Esophagus squamous epithelium (tissue), 5 donors: Measurements from ENCODE around the gene C1orf198. TPM values are rescaled to one million over a fixed set of nuclear protein-coding genes. Genes with fewer than 3 reads are reported as not detected.
A peak's percentile ranks its signal among the peaks of the same experiment; 100 is the strongest.

Source experiments
- DNase-seq: peaks from one replicate; lab custom pipeline; 2025; lab: John Stamatoyannopoulos, UW
- H3K27ac ChIP-seq, 4 donors: fragments of 200-600 bp; sonication (generic); one replicate each; pipeline ENCODE4 v1.5.1; 2016 to 2019; ENCODE audit warnings: mild to moderate bottlenecking in 1 of 4
- H3K27me3 ChIP-seq, 4 donors: fragments of 200-600 bp; sonication (generic); 1 replicate in 3 of 4; 2 replicates in 1 of 4; pipeline versions ENCODE4 v1.5.1 to v1.6.0; 2017 to 2021; ENCODE audit warnings: antibody characterized with exemption in 1 of 4
- H3K36me3 ChIP-seq, 3 donors: fragments of 200-600 bp; sonication (generic); one replicate each; pipeline ENCODE4 v1.5.1; 2016 to 2019
- H3K4me1 ChIP-seq, 3 donors: fragments of 200-600 bp; sonication (generic); one replicate each; pipeline ENCODE4 v1.5.1; 2017 to 2019
- H3K4me3 ChIP-seq, 4 donors: fragments of 200-600 bp; sonication (generic); 1 replicate in 3 of 4; 2 replicates in 1 of 4; pipeline ENCODE4 v1.5.1; 2016 to 2019; ENCODE audit warnings: mild to moderate bottlenecking in 2 of 4, moderate library complexity in 1 of 4
- H3K9me3 ChIP-seq, 3 donors: fragments of 200-600 bp; sonication (generic); one replicate each; pipeline ENCODE4 v1.5.1; 2016 to 2019
- CTCF ChIP-seq, 6 experiments: fragments of 450-650 bp in 4 of 6; fragments of 200-600 bp in 2 of 6; sonication (generic) in 2 of 6; IDR thresholded peaks; one replicate each; pipeline ENCODE4 v1.5.1; 2016 to 2019; ENCODE audit warnings: antibody characterized with exemption in 6 of 6, mild to moderate bottlenecking in 4 of 6, moderate library complexity in 4 of 6
- POLR2A ChIP-seq, 4 donors: fragments of 450-650 bp; IDR thresholded peaks; one replicate each; pipeline ENCODE4 v1.6.1; 2017; ENCODE audit warnings: antibody characterized with exemption in 4 of 4, mild to moderate bottlenecking in 4 of 4, moderate library complexity in 3 of 4
- WGBS, 2 donors: methylation state at CpG; one replicate each; pipeline ENCODE4 v1.1.5; 2018; 5-methylcytosine and 5-hydroxymethylcytosine counted together
- intact Hi-C: fragments of 100-400 bp; cut with DNase I; formaldehyde crosslinking; loops from one replicate; pipeline ENCODE4 v1.15.0; 2022
- total RNA-seq, 4 donors: library from RNA; depleted of rRNA; stranded (reverse); fragments of >200 nt; gene quantifications; one replicate each; pipeline ENCODE4 v1.1.0, GENCODE V29; 2016
- donor health status: DM: yes; HTN: yes; CAD: no.

The C1orf198 gene
- total RNA-seq, 4 donors from 2014 or later: 18.5 to 28.8 (median 21.6) TPM

GRCh38 chr1:230826166-230826875 is 42.0 kb downstream of the C1orf198 start:
- Histone ChIP-seq H3K4me1 (peaks cover 0 to 51% (median 16%) of the 10 kb centered on the region in 3 donors), H3K27me3 (peaks cover 0 to 6% (median 0%) of the 10 kb centered on the region in 4 donors), H3K9me3 (no peaks in the 10 kb centered on the region), H3K36me3 (no peaks in the 10 kb centered on the region), H3K4me3 (no peak overlapping the region), H3K27ac (peak overlapping the region in 1 of 4 donors; percentile 2)
- intact Hi-C loops: no loop called here
- WGBS, 2 donors: 87 to 88% methylated on average over 6 to 8 of the region's 9 CpGs
- no peak for TF ChIP-seq CTCF (IDR thresholded peaks at IDR 0.05)
- TF ChIP-seq POLR2A (IDR thresholded peaks at IDR 0.05): no peak
- DNase-seq: no peak

GRCh38 chr1:230825761-230826160 is 42.6 kb downstream of the C1orf198 start:
- Histone ChIP-seq H3K27me3 (peaks cover 0 to 6% (median 0%) of the 10 kb centered on the region in 4 donors), H3K27ac (peak overlapping the region in 2 of 4 donors; percentile 2 to 13), H3K9me3 (no peaks in the 10 kb centered on the region), H3K4me3 (no peak overlapping the region), H3K4me1 (peaks cover 0 to 50% (median 16%) of the 10 kb centered on the region in 3 donors), H3K36me3 (no peaks in the 10 kb centered on the region)
- no peak for TF ChIP-seq CTCF (IDR thresholded peaks at IDR 0.05)
- no peak for TF ChIP-seq POLR2A (IDR thresholded peaks at IDR 0.05)
- 69 to 76% methylated on average over 3 of the region's 3 CpGs for WGBS, 2 donors
- intact Hi-C loops: no loop called here
- no peak for DNase-seq

- H3K4me3 ChIP-seq: no peak overlapping the region
- whole genome bisulfite sequencing, 2 donors: 33 to 38% methylated on average over 11 of the region's 11 CpGs
- peaks cover 0 to 6% (median 0%) of the 10 kb centered on the region in 4 donors for H3K27me3 ChIP-seq
- no peak for TF ChIP-seq POLR2A (IDR thresholded peaks at IDR 0.05)
- no peak for TF ChIP-seq CTCF (IDR thresholded peaks at IDR 0.05)
- H3K27ac ChIP-seq: peak overlapping the region in 2 of 4 donors; percentile 13 to 71
- H3K9me3 ChIP-seq: no peaks in the 10 kb centered on the region
- peaks cover 0 to 50% (median 16%) of the 10 kb centered on the region in 3 donors for H3K4me1 ChIP-seq
- no peak for DNase-seq
- H3K36me3 ChIP-seq: no peaks in the 10 kb centered on the region
- intact Hi-C loops: no loop called here
Observed at GRCh38 chr1:230824919-230825721, 43.2 kb downstream of the C1orf198 start.

GRCh38 chr1:230824551-230824918 is 43.8 kb downstream of the C1orf198 start:
- H3K27ac ChIP-seq: peak overlapping the region in 2 of 4 donors; percentile 43 to 71
- peaks cover 0 to 50% (median 16%) of the 10 kb centered on the region in 3 donors for H3K4me1 ChIP-seq
- no peaks in the 10 kb centered on the region for H3K36me3 ChIP-seq
- no peaks in the 10 kb centered on the region for H3K9me3 ChIP-seq
- TF ChIP-seq CTCF (IDR thresholded peaks at IDR 0.05): no peak
- no peak for TF ChIP-seq POLR2A (IDR thresholded peaks at IDR 0.05)
- DNase-seq: no peak
- 89 to 100% methylated on average over 2 of the region's 4 CpGs for WGBS, 2 donors
- no peak overlapping the region for H3K4me3 ChIP-seq
- H3K27me3 ChIP-seq: peaks cover 0 to 6% (median 0%) of the 10 kb centered on the region in 4 donors
- intact Hi-C loops: no loop called here
